Large intestine (tissue), 3 donors: ENCODE results near the gene CDK10. TPM values are rescaled to one million over a fixed set of nuclear protein-coding genes. Genes with fewer than 3 reads are reported as not detected.

Experiments
- DNase-seq, 2 donors: peaks; one replicate each; pipeline versions ENCODE4 v3.0.0 to v3.0.0-alpha.2; 2013
- H3K27ac ChIP-seq: one replicate; pipeline ENCODE4 v1.5.1; 2013; ENCODE audit warnings: low read length
- H3K27me3 ChIP-seq: 2 replicates; pipeline ENCODE4 v1.6.1; 2013; ENCODE audit warnings: low read length; ENCODE audit not compliant: control insufficient read depth, insufficient read depth
- H3K36me3 ChIP-seq: 2 replicates; pipeline ENCODE4 v1.6.1; 2013; ENCODE audit warnings: low read length; ENCODE audit not compliant: control insufficient read depth, insufficient read depth
- H3K4me1 ChIP-seq: one replicate; pipeline ENCODE4 v1.6.1; 2013; ENCODE audit warnings: low read length; ENCODE audit not compliant: control insufficient read depth, insufficient read depth
- H3K4me3 ChIP-seq: one replicate; pipeline ENCODE4 v1.5.1; 2013; ENCODE audit warnings: low read length
- H3K9me3 ChIP-seq: one replicate; pipeline ENCODE4 v1.6.1; 2013; ENCODE audit warnings: mild to moderate bottlenecking, low read depth, low read length, moderate library complexity; ENCODE audit not compliant: control insufficient read depth
- WGBS: methylation state at CpG from one replicate; pipeline ENCODE4 v1.1.5; 2013; ENCODE audit warnings: low lambda C conversion rate; ENCODE audit not compliant: insufficient coverage; 5-methylcytosine and 5-hydroxymethylcytosine counted together
- polyA plus RNA-seq: library from polyadenylated mRNA; unstranded; fragments of 120-200 nt; gene quantifications from one replicate; pipeline ENCODE4 v1.2.1, GENCODE V29; 2013

CDK10 gene
- polyA plus RNA-seq, 1 donor: 165 TPM

DNA sequence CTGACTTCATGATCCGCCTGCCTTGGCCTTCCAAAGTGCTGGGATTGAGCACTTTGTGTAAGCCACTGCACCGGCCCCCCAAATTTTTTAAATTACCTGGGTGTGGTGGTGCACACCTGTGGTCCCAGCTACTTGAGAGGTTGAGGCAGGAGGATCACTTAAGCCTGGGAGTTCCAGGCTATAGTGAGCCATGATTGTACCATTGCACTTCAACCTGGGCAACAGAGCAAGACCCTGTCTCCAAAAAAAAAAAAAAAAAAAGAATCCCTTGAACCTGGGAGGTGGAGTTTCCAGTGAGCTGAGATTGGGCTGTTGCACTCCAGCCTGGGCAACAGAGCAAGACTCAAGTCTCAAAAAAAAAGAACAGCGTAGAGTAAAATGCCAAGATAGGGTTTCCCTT lies 50.1 kb downstream of the CDK10 start:
- Histone ChIP-seq H3K36me3 (peaks cover 93% of the 10 kb centered on the region), H3K9me3 (no peaks in the 10 kb centered on the region), H3K27me3 (no peaks in the 10 kb centered on the region), H3K4me1 (no peaks in the 10 kb centered on the region), H3K27ac (no peak overlapping the region), H3K4me3 (no peak overlapping the region)
- no CpG with 5 or more reads among the region's 3 CpGs for WGBS
- no peak for DNase-seq

DNA sequence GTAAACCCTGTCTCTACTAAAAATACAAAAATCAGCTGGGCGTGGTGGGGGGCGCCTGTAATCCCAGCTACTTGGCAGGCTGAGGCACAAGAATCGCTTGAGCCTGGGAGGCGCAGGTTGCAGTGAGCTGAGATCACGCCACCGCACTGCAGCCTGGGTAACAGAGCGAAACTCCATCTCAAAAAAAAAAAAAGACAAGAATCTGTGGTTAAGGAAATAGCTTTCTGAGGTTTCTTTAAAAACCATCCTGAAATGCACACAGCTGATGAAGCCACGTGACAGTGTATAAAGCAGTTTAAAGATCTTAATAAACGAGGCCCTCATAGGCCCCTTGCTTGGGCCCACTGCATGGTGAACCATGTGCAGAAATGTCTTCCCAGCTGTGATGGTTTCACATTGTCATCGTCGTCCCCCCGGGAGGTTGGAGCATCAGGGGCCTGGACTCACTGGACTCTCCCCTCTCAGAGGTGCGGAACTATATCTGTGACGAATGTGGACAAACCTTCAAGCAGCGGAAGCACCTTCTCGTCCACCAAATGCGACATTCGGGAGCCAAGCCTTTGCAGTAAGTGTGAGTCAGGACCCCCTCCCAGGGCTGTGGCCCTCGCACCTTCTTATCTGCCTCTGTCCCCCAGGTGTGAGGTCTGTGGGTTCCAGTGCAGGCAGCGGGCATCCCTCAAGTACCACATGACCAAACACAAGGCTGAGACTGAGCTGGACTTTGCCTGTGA lies 51.0 kb downstream of the CDK10 start:
- peaks cover 89% of the 10 kb centered on the region for H3K36me3 ChIP-seq
- no peaks in the 10 kb centered on the region for H3K27me3 ChIP-seq
- H3K27ac ChIP-seq: no peak overlapping the region
- no peaks in the 10 kb centered on the region for H3K4me1 ChIP-seq
- H3K4me3 ChIP-seq: no peak overlapping the region
- no peaks in the 10 kb centered on the region for H3K9me3 ChIP-seq
- WGBS: 100% methylated on average over 1 of the region's 20 CpGs
- no peak for DNase-seq

DNA sequence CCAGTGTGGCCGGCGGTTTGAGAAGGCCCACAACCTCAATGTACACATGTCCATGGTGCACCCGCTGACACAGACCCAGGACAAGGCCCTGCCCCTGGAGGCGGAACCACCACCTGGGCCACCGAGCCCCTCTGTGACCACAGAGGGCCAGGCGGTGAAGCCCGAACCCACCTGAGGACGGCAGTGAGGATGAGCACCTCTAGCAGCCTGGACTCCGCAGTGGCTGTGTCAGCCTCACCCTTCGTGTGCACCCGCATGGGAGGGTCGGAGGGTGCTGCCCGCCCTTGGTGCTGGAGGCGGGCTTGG lies 51.5 kb downstream of the CDK10 start:
- no peak overlapping the region for H3K4me3 ChIP-seq
- peaks cover 89% of the 10 kb centered on the region for H3K36me3 ChIP-seq
- H3K27me3 ChIP-seq: no peaks in the 10 kb centered on the region
- no peaks in the 10 kb centered on the region for H3K4me1 ChIP-seq
- DNase-seq: no peak
- no CpG with 5 or more reads among the region's 14 CpGs for WGBS
- H3K27ac ChIP-seq: no peak overlapping the region
- H3K9me3 ChIP-seq: no peaks in the 10 kb centered on the region

DNA sequence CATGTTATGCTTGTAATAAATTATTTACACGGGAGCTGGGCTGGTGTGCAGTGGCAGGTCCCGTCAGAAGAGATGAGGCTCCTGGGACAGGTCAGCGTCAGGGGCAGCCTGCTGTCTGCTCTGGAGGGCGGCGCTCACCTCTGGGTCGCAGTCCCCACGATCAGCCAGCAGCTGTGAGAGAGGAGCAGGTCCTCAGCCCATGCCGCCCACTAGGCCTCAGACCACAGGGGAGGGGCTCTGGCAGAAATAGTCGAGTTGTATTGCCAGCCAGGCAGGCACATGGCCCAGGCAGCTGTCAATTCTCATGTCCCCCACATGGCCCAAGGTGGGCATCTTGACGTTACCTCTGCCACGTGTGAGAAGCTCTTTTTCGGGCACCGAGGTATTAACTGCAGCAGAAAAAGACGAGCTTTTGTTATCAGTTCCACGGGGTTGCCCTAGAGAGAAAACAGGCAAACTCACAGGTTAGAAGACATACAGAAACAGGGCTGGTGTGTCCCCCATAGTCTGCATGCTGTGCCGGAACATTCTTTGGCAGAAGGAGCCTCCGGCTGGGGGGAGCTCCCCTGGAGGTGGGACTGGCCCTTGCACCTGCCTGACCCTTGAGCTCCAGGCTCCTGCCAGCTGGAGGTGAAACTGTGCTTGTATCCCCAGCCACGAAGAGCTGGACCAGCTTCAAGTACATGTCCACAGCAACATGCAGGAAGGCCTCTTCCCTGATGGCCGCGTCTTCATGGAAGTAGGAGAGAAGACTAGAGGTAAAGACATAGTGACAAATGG lies 52.2 kb downstream of the CDK10 start:
- H3K36me3 ChIP-seq: peaks cover 85% of the 10 kb centered on the region

DNA sequence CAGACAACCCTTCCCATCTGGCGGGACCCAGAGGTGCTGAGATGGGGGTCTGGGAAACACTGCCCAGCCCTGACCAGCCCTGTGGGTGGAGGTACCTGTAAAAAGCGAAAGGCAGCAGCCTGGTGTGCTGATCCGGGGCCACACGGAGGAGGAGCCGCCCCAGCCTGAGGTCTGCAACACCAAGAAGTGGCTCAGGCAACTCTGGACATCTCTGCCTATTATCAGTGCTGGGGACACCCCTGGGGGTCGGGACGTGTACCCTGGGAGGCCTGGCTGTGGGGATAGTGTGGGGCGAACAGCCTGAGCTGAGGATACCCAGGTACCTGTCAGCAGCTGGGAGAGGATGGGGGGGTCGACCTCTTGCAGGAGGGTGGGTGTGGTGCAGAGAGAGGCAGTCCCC lies 52.9 kb downstream of the CDK10 start:
- no CpG with 5 or more reads among the region's 9 CpGs for WGBS

More for the DNA sequence above, 52.2 kb downstream of the CDK10 start:
- Histone ChIP-seq H3K27me3 (no peaks in the 10 kb centered on the region), H3K27ac (no peak overlapping the region), H3K4me3 (no peak overlapping the region), H3K4me1 (no peaks in the 10 kb centered on the region), H3K9me3 (no peaks in the 10 kb centered on the region)
- WGBS: no CpG with 5 or more reads among the region's 20 CpGs
- no peak for DNase-seq

DNA sequence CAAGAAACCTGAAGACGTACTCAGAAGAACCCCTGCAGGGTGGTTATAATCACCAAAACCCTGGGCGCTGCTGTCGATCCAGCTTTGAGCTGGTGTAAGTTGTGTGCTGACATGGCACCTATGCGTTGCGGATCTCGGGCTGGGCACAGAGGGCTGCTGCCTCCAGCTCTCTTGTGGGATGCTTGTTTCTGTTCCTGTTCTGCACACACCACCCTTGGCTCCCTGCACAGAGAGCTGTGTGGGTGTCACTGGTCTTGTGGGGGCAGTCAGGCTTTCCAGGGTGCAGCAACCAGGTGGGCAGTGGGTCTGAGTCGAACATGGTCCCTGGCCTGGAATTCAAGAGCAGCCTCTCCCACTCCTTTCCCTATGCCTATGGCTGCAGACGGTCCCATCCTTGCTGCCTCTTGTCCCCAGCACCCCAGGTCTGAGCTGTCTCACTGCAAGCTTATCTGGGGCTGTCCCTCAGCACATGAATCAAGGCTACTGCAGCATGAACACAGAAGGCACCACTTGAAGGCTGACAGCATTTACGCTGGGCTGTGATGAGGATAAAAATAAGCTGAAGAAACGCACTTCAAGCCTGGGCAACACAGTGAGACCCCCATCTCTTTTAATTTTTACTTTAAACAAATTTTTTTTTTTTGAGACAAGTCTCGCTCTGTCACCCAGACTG lies 55.0 kb downstream of the CDK10 start:
- WGBS: 100% methylated on average over 1 of the region's 11 CpGs
- no peaks in the 10 kb centered on the region for H3K27me3 ChIP-seq
- no peak for DNase-seq
- no peaks in the 10 kb centered on the region for H3K4me1 ChIP-seq
- no peak overlapping the region for H3K4me3 ChIP-seq
- H3K36me3 ChIP-seq: peaks cover 79% of the 10 kb centered on the region
- no peak overlapping the region for H3K27ac ChIP-seq
- H3K9me3 ChIP-seq: no peaks in the 10 kb centered on the region

More for the DNA sequence above, 52.9 kb downstream of the CDK10 start:
- Histone ChIP-seq H3K27ac (no peak overlapping the region), H3K4me3 (no peak overlapping the region), H3K9me3 (no peaks in the 10 kb centered on the region), H3K36me3 (peaks cover 83% of the 10 kb centered on the region), H3K4me1 (no peaks in the 10 kb centered on the region), H3K27me3 (no peaks in the 10 kb centered on the region)
- no peak for DNase-seq

DNA sequence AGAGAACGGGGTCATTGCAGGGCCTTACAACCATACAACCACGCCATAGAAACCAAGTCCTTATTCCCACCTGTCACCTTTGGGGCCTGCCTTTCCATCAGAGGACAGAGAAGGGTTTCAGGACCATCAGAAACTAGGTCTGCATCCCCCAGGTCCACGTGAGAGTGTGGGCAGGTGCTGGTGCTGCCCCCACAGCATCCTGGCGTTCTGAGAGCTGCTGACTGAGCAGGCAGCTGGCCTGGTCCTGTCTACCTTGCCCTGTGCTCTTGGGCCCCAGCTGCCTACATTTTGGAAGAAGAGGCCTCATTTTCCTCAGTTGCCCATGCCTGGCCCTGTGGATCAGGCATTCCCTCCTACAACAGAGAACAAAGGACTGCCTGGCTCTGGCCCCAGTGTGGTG lies 56.5 kb downstream of the CDK10 start:
- peaks cover 77% of the 10 kb centered on the region for H3K36me3 ChIP-seq
- no peak for DNase-seq
- no peaks in the 10 kb centered on the region for H3K4me1 ChIP-seq
- no peaks in the 10 kb centered on the region for H3K9me3 ChIP-seq
- no CpG with 5 or more reads among the region's 4 CpGs for WGBS
- no peak overlapping the region for H3K27ac ChIP-seq
- H3K27me3 ChIP-seq: no peaks in the 10 kb centered on the region
- H3K4me3 ChIP-seq: no peak overlapping the region

DNA sequence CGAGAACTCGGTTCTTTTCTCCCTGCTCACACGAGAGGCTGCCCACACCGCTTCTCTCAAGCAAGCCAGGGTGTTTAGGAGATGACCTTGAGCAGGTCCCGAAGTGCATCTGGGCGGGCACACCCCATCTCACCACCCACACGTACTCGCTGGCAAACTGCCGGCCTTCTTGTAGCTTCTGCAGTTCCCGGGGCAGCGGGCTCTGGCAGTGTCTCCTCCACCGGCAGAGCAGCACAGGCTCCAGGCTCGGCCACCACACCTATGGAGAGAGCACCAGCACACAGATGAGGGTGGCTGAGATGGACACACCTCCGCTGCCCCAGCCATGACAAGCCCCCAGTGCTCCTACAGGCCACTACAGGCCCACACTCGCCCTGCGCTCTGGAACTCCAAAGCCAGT lies 58.3 kb downstream of the CDK10 start:
- no peaks in the 10 kb centered on the region for H3K27me3 ChIP-seq
- no peaks in the 10 kb centered on the region for H3K9me3 ChIP-seq
- no CpG with 5 or more reads among the region's 16 CpGs for WGBS
- no peak overlapping the region for H3K27ac ChIP-seq
- DNase-seq: no peak
- no peak overlapping the region for H3K4me3 ChIP-seq
- H3K4me1 ChIP-seq: no peaks in the 10 kb centered on the region
- peaks cover 75% of the 10 kb centered on the region for H3K36me3 ChIP-seq

Other genes starting within 250 kb of the CDK10 start
- gene ANKRD11, start 196.1 kb upstream of the CDK10 start, polyA plus RNA-seq: 83.9 TPM
- gene SPG7, start 178.3 kb upstream of the CDK10 start, polyA plus RNA-seq: 135 TPM
- 3,996 TPM for gene RPL13, start 126.0 kb upstream of the CDK10 start, polyA plus RNA-seq
- gene CPNE7, start 110.9 kb upstream of the CDK10 start, polyA plus RNA-seq: 11.7 TPM
- 165 TPM for gene DPEP1, start 73.0 kb upstream of the CDK10 start, polyA plus RNA-seq
- 77.1 TPM for gene CHMP1A, start 29.0 kb upstream of the CDK10 start, polyA plus RNA-seq
- 11.0 TPM for gene SPATA33, start 28.9 kb upstream of the CDK10 start, polyA plus RNA-seq
- gene SPATA2L, start 15.0 kb downstream of the CDK10 start, polyA plus RNA-seq: 18.7 TPM
- 13.4 TPM for gene VPS9D1, start 34.2 kb downstream of the CDK10 start, polyA plus RNA-seq
- gene ZNF276, start 34.8 kb downstream of the CDK10 start, polyA plus RNA-seq: 35.7 TPM
- 23.3 TPM for gene FANCA, start 130.0 kb downstream of the CDK10 start, polyA plus RNA-seq
- 55.2 TPM for gene SPIRE2, start 141.8 kb downstream of the CDK10 start, polyA plus RNA-seq
- gene TCF25, start 186.9 kb downstream of the CDK10 start, polyA plus RNA-seq: 129 TPM
- 9.4 TPM for gene MC1R, start 232.2 kb downstream of the CDK10 start, polyA plus RNA-seq
- gene TUBB3, start 236.7 kb downstream of the CDK10 start, polyA plus RNA-seq: 60.9 TPM